AG09319 (cell line): ENCODE results near the gene MMP27.

Source experiments
- DNase-seq: peaks from one replicate; pipeline ENCODE4 v3.0.0-alpha.2; 2010; ENCODE audit warnings: low read depth; ENCODE audit errors: extremely low read depth
- CTCF ChIP-seq: IDR thresholded peaks from 2 replicates; pipeline ENCODE4 v1.5.1; 2011; ENCODE audit warnings: low read depth, mild to moderate bottlenecking, inconsistent platforms, low read length, moderate library complexity

Gene MMP27

GRCh38 chr11:102653744-102654291 lies 51.8 kb downstream of the MMP27 start:
- DNase-seq, result no peak
- TF ChIP-seq CTCF, result no peak

GRCh38 chr11:102647430-102647829 lies 58.1 kb downstream of the MMP27 start:
- TF ChIP-seq CTCF, result no peak
- DNase-seq, result no peak

- no peak for DNase-seq
- TF ChIP-seq CTCF, result no peak
Measured at GRCh38 chr11:102643941-102644340, 61.6 kb downstream of the MMP27 start.
